ENCODE measurements around the gene OR10A6.

DNA sequence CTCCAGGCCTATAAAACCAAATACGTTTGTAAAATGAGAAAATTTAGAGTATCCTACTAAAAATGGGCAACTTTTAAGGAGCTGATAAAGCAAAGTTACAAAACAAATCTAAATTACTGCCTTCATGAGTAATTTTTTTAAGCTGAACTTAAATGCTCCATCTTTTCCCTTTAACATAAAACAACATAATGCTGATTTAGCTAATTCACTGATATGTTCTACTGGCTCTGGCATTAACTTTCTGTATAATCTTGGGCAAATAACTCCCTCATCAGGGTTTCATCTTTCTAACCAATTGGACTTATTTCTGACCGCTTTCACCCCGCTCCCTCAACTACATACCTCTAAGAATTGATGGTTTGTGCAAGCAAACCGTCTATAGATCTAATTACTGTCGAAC, 10.1 kb upstream of the OR10A6 start:
- no peak for TF ChIP-seq CTCF (IDR thresholded peaks at IDR 0.05; ENCODE audit: borderline replicate concordance, extremely low read depth, low read length, poor library complexity, severe bottlenecking)
- no peak for TF ChIP-seq EZH2 (IDR thresholded peaks at IDR 0.05; ENCODE audit: borderline replicate concordance, low read depth, low read length, severe bottlenecking)

Measured in DND-41 (cell line).